ENCODE measurements around the gene COL4A2. TPM values are rescaled to one million over a fixed set of nuclear protein-coding genes. Genes with fewer than 3 reads are reported as not detected.

The COL4A2 gene
- total and polyA plus RNA-seq, 11 donors = 92.4 to 377 (median 166) TPM

DNA sequence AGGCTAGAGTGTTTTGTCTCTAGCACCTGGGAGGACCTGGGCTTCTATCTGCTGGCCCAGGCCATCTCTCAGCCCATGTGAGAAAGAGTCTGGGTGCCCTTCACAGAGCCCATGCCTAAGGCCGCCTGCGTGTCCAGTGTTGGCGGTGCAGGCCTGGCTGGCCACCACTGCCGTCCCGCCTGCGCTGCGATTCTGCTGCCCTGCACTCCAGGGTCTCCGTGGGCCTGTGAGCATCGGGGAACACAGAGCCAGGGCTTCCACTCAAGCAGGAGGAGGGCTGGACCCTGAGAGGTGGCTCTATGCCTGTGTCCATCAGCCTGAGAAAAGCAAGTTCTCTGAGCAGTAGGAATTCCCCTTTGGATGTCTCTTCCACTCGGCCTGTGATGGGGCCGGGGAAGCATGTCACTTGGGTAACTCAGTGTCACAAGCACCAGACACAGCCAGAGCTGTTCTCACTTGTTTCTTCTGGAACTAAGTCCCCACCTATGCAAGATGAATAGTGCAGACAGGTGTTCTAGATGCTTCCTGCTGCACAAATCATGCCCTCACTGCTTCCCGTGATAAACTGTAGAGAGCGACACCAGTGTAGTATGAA, 160.5 kb downstream of the COL4A2 start:
- no peak for ATAC-seq
- peaks cover 5 to 100% (median 93%) of the 10 kb centered on the region in 9 donors for H3K36me3 ChIP-seq
- 79 to 95% (median 94%) methylated on average over 3 to 13 of the region's 13 CpGs for WGBS, 4 donors

DNA sequence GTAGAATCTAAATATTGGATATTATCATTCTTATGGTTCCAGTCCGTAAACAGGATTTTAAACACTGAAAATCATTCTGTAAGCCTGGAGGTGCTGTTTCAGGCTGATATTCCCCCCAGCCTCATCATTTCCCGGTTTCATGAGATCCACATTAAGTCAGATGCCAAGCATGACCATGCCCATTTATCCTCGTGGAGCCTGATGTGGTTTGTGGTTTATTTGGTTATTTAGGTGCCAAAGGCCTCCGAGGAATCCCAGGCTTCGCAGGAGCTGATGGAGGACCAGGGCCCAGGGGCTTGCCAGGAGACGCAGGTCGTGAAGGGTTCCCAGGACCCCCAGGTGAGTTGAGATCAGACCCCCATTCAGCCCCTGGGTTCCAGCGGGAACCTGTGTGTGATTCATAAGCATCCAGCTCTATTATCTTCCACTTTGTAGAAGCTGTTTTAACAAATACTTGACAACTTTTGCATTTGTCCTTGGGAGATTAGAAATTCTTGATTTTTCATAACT, 162.0 kb downstream of the COL4A2 start:
- no peak overlapping the region for H3K4me3 ChIP-seq
- 89 to 96% (median 93%) methylated on average over 8 of the region's 8 CpGs for WGBS, 4 donors
- ATAC-seq = no peak
- no peak overlapping the region for H3K27ac ChIP-seq
- no peaks in the 10 kb centered on the region for H3K9me3 ChIP-seq
- intact Hi-C loops (cut with DNase I) = loop anchor here in 3 of 10 donors (5.0 to 10.0 kb wide), 3 partner anchors 78 to 96 kb away; partner anchors contain the start of gene RAB20 (in 1 of the 3)
- no peaks in the 10 kb centered on the region for H3K27me3 ChIP-seq
- H3K4me1 ChIP-seq = peaks cover 0 to 18% (median 6%) of the 10 kb centered on the region in 12 donors
- no peak for DNase-seq
- H3K36me3 ChIP-seq = peaks cover 9 to 100% (median 93%) of the 10 kb centered on the region in 9 donors
- TF ChIP-seq POLR2A (IDR thresholded peaks at IDR 0.05) (no peak), CTCF (IDR thresholded peaks at IDR 0.05) (no peak)

More for the DNA sequence above, 160.5 kb downstream of the COL4A2 start:
- intact Hi-C loops (cut with DNase I) = loop anchor here in 3 of 10 donors (5.0 to 10.0 kb wide), 3 partner anchors 80 to 97 kb away; partner anchors contain the start of gene RAB20 (in 1 of the 3)
- Histone ChIP-seq H3K27me3 (no peaks in the 10 kb centered on the region), H3K9me3 (no peaks in the 10 kb centered on the region), H3K27ac (no peak overlapping the region), H3K4me1 (peaks cover 0 to 23% (median 6%) of the 10 kb centered on the region in 12 donors), H3K4me3 (no peak overlapping the region)
- TF ChIP-seq POLR2A (IDR thresholded peaks at IDR 0.05) = no peak
- no peak for DNase-seq

GRCh38 chr13:110469597-110469996, 162.5 kb downstream of the COL4A2 start:
- Histone ChIP-seq H3K36me3 (peaks cover 9 to 99% (median 91%) of the 10 kb centered on the region in 9 donors), H3K9me3 (no peaks in the 10 kb centered on the region)
- DNase-seq = no peak

GRCh38 chr13:110470272-110471009, 163.4 kb downstream of the COL4A2 start:
- Histone ChIP-seq H3K9me3 (no peaks in the 10 kb centered on the region), H3K27me3 (no peaks in the 10 kb centered on the region), H3K4me1 (peaks cover 0 to 18% (median 6%) of the 10 kb centered on the region in 12 donors), H3K27ac (peak overlapping the region in 1 of 12 donors; percentile 57), H3K36me3 (peaks cover 9 to 99% (median 91%) of the 10 kb centered on the region in 9 donors), H3K4me3 (no peak overlapping the region)
- TF ChIP-seq POLR2A (IDR thresholded peaks at IDR 0.05) (no peak), CTCF (IDR thresholded peaks at IDR 0.05) (no peak)
- ATAC-seq = no peak
- no peak for DNase-seq
- intact Hi-C loops (cut with DNase I) = no loop called here
- 65 to 72% (median 71%) methylated on average over 14 of the region's 14 CpGs for WGBS, 4 donors

More at GRCh38 chr13:110469597-110469996, 162.5 kb downstream of the COL4A2 start:
- H3K4me1 ChIP-seq = peaks cover 0 to 18% (median 6%) of the 10 kb centered on the region in 12 donors
- intact Hi-C loops (cut with DNase I) = loop anchor here in 3 of 10 donors (5.0 to 10.0 kb wide), 3 partner anchors 78 to 95 kb away; partner anchors contain the start of gene RAB20 (in 1 of the 3)
- TF ChIP-seq CTCF (IDR thresholded peaks at IDR 0.05) (no peak), POLR2A (IDR thresholded peaks at IDR 0.05) (no peak)
- no peak for ATAC-seq
- H3K27me3 ChIP-seq = no peaks in the 10 kb centered on the region
- H3K27ac ChIP-seq = no peak overlapping the region
- H3K4me3 ChIP-seq = no peak overlapping the region
- 61 to 86% (median 76%) methylated on average over 5 of the region's 5 CpGs for WGBS, 4 donors
